Stimulated activated CD4-positive, alpha-beta T cell treated with anti-CD3 and anti-CD28 coated beads, Interleukin-2, amount 100 ng/mL, for 4 hours (primary cell): ENCODE measurements around the gene EME2.

Experiments
- DNase-seq: peaks from one replicate; pipeline ENCODE4 v3.0.0-alpha.2; 2020; ENCODE audit warnings: low read depth

Gene EME2

DNA sequence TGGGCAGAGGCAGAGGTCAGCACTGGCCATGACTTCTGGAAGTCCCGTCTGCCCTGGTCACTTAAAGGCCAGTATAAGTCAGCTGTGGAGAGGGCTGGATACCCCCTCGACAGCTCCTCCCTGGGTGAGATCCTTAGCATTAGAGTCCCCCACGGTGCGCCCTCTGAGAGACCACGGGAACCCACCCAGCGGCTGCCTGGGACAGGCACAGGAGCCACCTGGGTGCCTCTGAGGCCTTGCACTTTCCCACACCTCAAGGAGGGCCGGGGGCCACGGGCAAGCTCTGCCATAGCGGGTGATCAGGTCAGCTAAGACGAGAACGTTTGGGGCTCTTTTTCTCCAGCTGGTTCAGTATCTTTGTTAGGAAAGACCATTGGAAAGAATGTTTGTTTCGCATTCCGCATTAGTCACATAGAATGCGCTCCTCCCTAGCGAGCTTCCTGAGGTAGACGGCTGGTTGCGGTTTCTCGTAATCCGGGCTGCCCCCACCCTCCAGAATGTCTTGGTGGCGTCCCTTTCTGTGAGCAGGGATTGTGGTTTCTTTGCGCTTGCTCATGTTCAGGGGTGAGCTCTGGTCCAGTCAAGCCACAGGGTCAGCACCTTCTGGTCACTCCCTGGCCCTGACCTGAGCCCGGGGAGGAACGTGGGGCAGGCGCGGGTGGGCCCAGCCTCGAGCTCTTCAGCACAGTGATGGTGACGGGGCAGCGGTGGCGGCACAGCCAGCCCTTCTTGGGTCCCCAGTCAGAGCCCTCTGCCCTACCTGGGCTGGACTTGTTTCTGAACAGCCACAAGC lies 26.5 kb upstream of the EME2 start:
- DNase-seq, result no peak

DNA sequence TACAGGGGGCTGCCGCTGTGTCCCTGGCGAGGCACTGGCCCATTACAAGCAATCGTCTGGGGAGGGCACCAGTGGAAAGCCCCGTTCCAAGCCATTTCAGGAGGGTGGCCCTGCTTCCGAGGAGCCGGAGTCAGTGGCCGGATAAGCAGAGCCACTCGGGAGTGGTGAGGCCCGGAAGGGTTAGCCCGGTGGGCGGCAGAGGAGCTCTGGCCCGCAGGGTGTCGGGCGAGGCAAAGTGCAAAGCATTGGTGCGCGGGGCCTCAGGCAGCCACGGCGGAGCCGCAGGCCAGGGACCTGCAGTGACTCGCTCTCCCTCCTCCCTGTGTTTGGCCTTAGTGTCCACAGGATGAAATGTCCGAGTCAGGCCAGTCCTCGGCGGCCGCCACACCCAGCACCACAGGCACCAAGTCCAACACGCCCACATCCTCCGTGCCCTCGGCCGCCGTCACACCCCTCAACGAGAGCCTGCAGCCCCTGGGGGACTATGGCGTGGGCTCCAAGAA lies 25.9 kb upstream of the EME2 start:
- no peak for DNase-seq

DNA sequence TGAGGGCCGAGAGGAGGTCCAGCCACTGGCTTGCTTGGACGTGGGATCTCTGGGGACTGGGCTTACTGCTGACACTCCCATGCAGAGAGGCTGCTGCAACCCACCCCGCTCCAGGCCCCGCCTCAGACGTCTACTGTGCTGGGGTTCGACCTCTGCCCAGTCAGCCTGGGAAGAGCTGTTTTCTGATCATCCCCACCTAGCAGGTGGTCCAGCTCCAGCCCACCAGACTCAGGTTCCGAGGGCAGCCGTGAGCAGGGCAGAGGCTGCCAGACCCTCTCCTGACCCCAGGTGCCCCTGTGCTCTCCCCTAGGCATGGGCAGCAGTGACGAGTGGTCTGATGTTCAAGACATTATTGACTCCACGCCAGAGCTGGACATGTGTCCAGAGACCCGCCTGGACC lies 24.7 kb upstream of the EME2 start:
- DNase-seq, result no peak

DNA sequence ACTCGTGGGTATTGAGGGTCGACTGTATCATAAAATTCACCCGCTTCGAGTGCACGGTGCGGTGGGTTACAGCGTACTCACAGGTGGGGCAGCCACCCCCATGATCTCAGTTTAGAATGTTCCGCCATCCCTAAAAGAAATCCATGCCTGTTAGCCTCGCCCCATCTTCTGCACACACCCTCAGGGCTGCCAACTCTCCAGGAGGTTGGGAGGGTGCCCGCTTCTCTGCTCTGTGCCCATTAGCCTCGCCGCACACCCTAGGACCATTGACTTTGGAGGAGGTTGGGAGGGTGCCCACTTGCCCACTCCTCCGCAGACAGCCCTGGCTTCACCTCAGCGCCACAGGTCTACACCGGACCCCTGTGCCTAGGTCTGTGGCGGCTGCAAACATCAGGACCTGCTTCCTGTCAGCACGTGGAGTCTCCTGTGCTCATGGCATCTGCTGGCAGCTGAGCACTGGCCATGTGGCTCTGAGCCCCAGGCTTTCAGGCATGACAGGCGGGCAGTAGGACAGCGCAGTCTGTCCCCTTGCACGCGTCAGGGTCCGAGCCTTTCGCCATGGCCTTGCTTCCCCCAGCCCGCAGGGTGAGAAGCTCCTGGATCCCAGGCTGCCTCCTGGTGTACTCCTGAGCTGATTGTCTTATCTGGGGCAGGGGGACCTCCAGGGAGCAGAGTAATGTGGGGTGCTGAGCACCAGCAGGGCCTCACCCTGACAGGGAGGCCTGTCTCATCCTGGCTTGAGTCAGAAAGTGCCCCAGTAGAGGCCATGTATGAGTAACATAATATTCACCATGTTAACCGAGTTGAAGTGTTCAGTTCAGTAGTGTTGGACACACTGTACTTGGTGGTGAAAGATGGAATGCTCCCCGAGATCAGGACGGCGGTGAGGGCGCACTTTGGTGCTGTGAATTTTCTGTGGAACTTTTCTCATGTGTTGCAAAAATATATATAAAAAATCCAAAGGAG lies 23.2 kb upstream of the EME2 start:
- DNase-seq, result no peak

DNA sequence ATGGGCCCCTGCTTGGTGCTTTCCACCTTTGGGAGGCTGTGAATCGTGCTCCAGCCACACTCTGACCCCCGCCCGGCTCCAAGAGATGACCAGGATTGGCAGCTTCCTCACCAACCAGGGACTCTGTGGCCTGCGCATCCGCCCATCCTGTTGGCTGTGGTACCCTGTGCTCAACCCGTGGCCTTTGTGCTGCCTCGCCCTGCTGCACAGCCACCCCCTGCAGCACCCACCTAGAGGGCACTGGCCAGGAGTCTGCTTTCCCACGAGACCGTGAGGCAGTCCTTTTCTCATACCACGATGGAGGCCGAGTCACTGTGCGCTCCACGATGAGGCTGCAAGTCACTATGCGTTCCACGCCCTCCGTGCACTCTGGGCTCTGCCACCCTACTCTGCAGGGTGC lies 20.7 kb upstream of the EME2 start:
- no peak for DNase-seq

DNA sequence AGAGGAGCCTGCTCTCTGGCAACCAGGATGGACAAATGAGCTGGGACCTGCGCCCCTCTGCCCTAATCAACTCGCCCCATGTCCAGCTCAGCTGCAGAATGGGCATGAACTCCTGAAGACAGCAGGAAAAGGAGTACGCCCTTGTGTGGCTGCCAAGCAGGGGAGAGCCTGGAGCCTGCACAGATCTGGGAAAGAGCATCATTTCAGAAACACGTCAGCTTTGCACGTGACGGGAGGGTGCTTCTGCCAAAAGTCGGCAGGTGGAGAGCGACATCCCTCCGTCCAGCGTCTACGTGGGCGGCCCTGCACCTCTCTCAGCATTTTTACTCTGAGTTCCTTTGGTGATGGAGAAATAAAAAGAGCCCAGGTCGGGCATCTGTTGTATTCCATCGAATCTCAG lies 19.8 kb upstream of the EME2 start:
- no peak for DNase-seq

DNA sequence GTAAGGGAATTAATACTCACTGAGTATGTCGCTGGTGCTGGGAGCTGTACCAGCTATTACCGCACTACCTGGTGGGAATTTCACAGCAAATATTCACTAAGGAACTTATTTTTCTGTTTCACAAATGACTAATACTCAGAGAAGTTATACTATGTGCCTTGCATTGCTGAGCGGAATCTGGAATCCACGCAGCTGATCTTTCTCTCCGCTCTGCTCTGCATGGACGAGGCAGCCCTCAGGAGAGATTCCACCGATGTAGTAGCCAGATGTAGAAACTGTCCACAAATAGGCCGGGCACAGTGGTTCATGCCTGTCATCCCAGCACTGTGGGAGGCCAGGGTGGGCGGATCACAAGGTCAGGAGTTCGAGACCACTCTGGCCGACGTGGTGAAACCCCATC lies 18.4 kb upstream of the EME2 start:
- DNase-seq, result no peak

DNA sequence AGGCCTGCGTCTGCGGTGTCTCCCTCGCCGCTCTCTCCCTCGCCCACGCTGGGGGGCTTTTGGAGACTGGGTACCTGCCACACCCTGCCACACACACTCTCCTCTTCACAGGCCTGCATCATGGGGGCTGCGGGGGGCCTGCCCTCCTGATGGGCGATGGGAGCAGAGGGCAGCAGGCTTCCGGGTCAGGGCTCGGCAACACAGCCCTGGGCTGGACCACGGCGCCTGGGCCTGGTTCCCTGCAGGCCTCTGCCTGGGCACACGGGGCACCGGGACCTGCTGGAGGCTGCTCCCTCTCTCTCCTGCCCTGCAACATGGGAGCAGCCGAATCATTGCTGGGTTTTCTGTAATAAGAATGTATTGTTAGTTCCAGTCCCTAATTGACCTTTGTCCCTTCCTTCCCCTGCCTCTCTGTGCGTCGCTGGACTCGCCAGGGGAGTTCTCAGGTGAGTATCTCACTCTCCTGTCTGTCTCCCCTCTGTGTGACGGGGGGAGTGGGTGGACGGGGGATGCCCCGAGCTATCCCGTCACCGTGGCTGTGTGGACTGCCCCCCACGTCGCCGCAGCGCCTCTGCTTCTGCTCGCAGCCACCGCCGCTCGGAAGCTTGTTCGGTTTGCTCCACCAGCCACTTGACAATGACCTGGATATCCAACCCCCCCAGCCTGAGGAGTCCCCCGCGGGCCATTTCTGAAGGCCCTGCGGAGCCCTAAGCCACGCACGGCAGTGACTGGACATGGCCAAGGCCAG lies 14.7 kb upstream of the EME2 start:
- no peak for DNase-seq

DNA sequence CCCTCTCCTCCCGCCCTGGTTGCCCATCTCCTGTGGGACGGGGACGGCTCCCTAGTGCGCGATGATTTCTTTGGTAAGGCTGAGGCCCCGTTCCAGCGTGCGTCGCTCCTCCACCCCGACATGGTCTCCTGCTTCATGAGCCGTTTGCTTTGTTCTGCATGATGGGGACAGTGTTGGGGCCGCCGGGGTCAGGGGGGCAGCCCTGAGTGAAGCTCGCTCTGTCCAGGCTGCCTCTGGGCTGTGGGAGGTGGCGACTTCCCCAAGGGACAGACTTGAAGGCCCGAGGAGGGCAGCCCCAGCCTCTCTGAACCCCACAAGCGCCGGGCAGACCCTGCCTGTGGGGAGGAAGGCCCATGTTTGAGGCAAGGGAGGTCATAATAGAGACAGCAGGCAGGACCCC lies 13.7 kb upstream of the EME2 start:
- no peak for DNase-seq

DNA sequence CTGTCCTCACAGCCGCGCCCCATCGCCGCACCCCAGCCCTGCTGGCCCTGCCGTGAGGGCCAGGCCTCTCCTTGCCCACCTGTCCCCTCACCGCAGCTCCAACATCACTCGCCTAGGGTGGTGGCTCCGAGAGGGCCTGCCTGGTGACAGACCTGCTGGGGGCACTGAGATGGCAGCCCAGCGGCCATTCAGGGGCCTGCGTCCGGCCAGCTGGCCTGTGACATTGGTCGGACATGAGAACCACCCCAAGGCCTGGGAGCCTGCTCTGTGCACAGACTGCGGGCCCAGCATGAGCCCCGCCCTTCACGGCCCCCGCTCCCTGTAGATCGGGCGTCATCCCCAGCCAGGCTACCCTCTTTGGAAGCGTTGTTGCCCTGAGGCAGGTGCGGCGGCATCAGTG lies 13.1 kb upstream of the EME2 start:
- DNase-seq, result no peak

DNA sequence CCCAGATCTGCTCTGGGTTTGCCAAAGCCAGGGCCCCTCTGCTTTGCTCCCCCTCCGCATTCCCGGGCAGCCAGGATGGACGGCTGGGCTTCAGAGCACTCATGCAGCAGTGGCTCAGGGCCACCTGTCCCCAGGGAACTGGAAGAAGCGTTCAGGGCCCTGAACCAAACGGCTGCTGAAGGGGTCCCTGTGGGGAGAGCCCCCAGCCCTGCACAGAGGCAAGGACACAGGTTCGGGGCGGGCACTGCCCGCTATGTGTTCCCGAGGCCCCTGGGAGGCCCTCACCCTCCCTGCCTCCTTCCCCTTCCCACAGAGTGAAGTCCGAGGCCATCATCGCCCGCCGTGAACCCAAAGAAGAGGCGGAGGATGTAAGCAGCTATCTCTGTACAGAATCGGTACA lies 11.7 kb upstream of the EME2 start:
- DNase-seq, result no peak

DNA sequence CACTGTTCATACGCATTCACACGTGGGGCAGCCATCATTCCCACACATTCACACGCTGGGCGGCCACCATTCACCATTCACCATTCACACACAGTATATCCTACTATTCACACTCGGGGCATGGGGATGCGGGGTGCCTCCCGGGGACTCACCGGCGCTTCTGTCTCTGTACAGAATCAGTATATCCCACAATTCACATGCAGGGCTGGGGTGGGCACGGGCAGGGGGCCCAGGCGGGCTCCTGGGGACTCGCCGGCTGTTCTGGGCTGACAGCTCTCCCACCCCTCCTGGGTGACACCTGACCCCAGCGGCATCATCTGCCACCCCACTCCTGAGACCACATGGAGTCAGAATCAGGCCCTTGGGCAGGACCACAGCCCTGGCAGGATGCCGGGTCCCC lies 10.9 kb upstream of the EME2 start:
- DNase-seq, result no peak

DNA sequence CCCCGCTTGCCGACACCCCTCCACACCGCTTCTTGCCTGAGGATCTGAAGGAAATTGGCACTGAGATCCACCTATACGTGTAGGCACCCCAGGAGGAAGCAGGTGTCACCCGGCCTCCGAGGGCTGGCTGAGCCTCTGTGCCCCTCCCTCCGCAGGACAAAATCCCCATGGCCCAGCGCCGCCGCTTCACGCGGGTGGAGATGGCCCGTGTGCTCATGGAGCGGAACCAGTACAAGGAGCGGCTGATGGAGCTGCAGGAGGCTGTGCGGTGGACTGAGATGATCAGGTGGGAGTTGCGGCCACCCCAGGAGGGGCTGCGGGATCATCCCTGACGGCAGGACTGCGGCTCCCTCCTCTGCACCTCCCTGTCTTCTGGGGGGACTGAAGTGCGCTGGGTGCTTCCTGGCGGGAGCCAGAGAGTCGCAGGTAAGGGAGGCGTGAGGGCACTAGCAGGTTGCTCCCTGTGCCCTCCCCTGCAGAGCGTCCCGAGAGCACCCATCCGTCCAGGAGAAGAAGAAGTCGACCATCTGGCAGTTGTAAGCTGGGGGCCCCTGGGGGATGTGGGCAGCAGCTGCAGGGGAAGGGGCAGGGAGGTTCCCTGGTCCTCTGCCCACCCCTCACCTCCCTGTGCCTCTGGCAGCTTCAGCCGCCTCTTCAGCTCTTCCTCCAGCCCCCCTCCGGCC lies 10.3 kb upstream of the EME2 start:
- DNase-seq, result no peak

DNA sequence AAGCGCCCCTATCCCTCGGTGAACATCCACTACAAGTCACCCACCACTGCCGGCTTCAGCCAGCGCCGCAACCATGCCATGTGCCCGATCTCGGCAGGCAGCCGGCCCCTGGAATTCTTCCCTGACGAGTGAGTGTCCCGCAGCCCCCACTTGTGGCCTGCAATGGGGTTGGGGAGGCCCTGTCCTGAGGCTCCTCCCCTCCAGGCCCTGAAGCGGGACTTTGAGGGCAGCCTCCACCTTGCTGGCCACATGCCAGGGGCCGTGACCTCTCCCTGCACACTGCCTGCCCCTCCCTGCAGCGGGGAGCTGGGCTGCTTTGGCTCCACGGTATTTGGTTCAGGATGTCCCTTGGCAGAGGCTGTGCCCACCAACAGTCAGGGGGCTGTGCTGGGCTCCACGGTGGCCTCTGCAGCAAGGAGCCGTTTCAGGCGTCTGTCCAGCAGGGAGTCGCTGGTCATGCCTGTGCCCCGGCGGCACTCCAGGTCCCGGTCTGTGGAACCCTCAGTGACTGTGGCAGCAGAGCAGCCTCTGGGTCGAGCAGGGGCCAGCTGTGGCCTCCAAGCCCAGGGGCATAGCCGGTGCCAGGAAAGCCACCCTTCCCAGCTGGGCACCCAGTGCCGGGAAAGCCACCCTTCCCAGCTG lies 9.6 kb upstream of the EME2 start:
- DNase-seq, result no peak

DNA sequence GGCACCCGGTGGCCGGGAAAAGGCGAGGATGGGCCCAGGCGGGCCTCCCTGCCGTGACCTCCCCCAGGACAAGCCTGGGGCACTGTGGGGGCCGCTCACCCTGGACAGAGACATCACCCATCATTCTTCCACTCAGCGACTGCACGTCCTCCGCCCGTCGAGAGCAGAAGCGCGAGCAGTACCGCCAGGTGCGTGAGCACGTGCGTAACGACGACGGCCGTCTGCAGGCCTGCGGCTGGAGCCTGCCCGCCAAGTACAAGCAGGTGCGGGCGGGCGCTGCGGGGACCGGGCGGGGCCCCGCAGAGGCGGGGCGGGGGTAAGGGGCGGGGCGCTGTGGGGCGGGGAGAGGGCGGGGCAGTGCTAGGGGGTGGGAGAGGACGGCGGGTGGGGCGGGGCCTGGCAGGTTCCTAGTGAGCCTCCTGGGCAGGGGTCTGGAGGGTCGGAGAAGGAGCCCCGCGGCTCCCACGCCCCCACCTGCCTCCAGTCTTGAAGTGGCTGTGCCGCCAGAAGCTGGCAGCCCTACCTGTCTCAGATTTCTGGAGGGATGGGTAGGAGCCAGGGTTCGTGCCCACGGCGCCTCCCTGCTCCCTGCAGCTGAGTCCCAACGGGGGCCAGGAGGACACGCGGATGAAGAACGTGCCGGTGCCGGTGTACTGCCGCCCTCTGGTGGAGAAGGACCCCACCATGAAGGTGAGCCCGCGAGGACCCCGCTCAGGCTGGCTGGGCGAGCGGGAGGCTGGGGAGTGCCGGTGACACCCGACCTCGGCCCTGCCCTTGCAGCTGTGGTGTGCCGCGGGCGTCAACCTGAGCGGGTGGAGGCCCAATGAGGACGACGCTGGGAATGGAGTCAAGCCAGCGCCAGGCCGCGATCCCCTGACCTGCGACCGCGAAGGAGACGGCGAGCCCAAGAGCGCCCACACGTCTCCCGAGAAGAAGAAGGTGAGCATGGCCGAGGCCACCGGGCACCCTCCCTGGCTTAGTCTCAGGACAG lies 8.8 kb upstream of the EME2 start:
- DNase-seq, result no peak

DNA sequence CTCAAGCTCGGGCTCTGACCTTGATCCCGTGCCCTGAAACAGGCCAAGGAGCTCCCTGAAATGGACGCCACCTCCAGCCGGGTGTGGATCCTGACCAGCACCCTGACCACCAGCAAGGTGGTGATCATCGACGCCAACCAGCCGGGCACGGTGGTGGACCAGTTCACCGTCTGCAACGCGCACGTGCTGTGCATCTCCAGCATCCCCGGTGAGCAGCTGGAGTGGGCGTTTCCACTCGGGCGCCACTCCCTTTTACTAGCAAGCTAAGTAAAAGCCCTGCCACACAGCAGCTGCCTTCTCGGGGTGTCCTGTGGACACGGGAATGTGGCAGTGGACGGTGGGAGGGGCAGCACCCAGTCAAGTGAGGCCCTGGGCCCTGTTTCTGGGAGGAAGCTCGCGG lies 7.6 kb upstream of the EME2 start:
- no peak for DNase-seq

DNA sequence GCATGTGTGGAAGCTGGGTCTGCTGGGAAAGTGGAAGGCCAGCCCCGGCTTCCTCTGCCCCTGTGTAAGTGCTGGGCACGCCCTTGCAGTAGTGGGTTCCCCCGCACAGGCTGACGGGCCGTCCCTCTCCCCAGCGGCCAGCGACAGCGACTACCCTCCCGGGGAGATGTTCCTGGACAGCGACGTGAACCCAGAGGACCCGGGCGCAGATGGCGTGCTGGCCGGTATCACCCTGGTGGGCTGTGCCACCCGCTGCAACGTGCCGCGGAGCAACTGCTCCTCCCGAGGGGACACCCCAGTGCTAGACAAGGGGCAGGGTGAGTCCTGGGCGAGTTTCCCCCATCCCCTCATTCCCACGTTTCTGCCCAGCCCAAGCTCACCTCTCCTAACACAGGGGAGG lies 6.8 kb upstream of the EME2 start:
- no peak for DNase-seq

DNA sequence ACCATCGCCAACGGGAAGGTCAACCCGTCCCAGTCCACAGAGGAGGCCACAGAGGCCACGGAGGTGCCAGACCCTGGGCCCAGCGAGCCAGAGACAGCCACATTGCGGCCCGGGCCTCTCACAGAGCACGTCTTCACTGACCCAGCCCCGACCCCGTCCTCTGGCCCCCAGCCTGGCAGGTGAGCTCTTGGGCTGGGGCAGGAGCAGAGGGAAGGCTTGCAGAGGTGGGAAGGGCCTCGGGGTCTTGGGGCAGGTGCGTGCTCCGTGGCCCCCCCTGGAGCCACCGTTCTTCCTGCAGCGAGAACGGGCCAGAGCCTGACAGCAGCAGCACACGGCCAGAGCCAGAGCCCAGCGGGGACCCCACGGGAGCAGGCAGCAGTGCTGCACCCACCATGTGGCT lies 6.4 kb upstream of the EME2 start:
- no peak for DNase-seq

DNA sequence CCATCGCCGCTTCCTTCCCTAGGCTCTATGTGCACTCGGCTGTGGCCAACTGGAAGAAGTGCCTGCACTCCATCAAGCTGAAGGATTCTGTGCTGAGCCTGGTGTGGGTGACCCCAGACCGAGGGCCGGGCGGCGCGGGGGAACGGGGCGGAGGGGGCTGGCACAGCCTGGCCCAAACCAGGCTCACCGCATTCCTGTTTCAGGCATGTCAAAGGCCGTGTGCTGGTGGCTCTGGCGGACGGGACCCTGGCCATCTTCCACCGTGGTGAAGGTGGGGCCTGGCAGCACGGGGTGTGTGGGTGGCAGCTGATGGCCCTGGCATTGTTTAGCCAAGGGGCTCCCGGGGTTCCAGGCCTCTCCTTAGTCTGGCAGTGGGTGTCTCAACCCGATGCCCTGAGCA lies 5.9 kb upstream of the EME2 start:
- DNase-seq, result no peak
